Lower leg skin (tissue), 4 donors: Measurements from ENCODE around the gene USP7. TPM values are rescaled to one million over a fixed set of nuclear protein-coding genes. Genes with fewer than 3 reads are reported as not detected.
A peak's percentile ranks its signal among the peaks of the same experiment; 100 is the strongest.

Experiments
- DNase-seq, 2 donors: peaks; one replicate each; pipeline ENCODE4 v3.0.0-alpha.2; 2019; ENCODE audit warnings: low spot score in 2 of 2
- H3K4me3 ChIP-seq: fragments of 200-600 bp; sonication (generic); 2 replicates; pipeline ENCODE4 v1.5.1; 2017; ENCODE audit warnings: mild to moderate bottlenecking, low read depth; ENCODE audit not compliant: poor library complexity, severe bottlenecking
- POLR2A ChIP-seq, 2 donors: fragments of 450-650 bp; IDR thresholded peaks; one replicate each; pipeline ENCODE4 v1.6.1; 2016 to 2017; ENCODE audit warnings: antibody characterized with exemption in 2 of 2, mild to moderate bottlenecking in 1 of 2, moderate library complexity in 1 of 2
- WGBS, 2 donors: methylation state at CpG; one replicate each; pipeline ENCODE4 v1.1.5; 2018; 5-methylcytosine and 5-hydroxymethylcytosine counted together
- intact Hi-C: fragments of 100-400 bp; cut with DNase I; formaldehyde crosslinking; loops from one replicate; pipeline ENCODE4 v1.15.0; 2023; ENCODE audit warnings: low total_unique reads
- total RNA-seq, 4 donors: library from RNA; depleted of rRNA; stranded (reverse); fragments of >200 nt; gene quantifications; one replicate each; pipeline ENCODE4 v1.1.0, GENCODE V29; 2016
- TF ChIP-seq, protein P1 (sequence below), 3 donors: fragments of 450-650 bp; IDR thresholded peaks; one replicate each; pipeline ENCODE4 v1.5.1; 2016; ENCODE audit warnings: antibody characterized with exemption in 3 of 3, mild to moderate bottlenecking in 3 of 3, moderate library complexity in 2 of 3

The USP7 gene
- total RNA-seq, 4 donors from 2014 or later: 80.3 to 105 (median 91.8) TPM

DNA sequence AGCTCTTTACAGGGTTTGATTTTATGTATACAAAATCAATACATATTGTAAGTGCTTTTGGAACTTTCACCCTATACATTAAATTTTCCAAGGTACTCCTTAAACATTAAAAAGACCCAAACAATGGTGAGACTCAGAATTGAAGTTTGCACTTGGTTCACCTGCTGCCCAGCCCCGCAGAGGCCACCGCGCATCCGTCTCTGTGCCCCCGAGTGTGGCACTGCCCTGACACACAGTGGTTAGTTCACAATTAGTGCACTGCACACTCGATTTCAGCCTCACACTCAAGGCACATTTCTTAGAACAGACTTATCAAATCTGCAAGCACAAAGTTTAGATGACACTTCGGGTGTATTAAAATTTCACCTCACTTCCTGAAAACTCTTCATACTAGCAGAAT, 38.3 kb downstream of the USP7 start:
- intact Hi-C loops: no loop called here
- DNase-seq: no peak
- TF ChIP-seq POLR2A (IDR thresholded peaks at IDR 0.05): no peak
- TF ChIP-seq, protein P1, sequence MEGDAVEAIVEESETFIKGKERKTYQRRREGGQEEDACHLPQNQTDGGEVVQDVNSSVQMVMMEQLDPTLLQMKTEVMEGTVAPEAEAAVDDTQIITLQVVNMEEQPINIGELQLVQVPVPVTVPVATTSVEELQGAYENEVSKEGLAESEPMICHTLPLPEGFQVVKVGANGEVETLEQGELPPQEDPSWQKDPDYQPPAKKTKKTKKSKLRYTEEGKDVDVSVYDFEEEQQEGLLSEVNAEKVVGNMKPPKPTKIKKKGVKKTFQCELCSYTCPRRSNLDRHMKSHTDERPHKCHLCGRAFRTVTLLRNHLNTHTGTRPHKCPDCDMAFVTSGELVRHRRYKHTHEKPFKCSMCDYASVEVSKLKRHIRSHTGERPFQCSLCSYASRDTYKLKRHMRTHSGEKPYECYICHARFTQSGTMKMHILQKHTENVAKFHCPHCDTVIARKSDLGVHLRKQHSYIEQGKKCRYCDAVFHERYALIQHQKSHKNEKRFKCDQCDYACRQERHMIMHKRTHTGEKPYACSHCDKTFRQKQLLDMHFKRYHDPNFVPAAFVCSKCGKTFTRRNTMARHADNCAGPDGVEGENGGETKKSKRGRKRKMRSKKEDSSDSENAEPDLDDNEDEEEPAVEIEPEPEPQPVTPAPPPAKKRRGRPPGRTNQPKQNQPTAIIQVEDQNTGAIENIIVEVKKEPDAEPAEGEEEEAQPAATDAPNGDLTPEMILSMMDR (IDR thresholded peaks at IDR 0.05): no peak
- no peak overlapping the region for H3K4me3 ChIP-seq
- WGBS, 2 donors: 95% methylated on average over 7 of the region's 7 CpGs

DNA sequence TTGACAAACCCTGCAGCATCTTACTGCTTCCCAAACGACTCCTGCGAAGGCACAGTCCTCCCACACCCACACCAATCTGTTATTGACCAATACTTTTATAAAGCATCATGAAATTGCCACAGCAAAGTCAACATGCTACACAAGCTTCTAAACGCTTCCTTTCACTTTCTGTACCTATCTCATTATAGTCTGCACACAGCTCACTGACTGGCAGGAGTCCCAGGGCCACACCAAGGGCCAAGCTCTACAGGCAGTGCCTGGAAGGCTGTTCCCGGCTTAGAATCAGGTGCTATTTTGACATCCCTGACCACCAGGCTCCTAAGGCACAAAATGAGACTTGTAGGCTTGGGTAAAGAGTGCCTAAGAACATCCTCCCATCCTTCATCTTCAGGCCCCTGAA, 39.5 kb downstream of the USP7 start:
- DNase-seq: peak in 1 of 2 donors; percentile 43
- H3K4me3 ChIP-seq: no peak overlapping the region
- WGBS, 2 donors: 72 to 76% methylated on average over 4 of the region's 4 CpGs
- intact Hi-C loops: no loop called here
- TF ChIP-seq, protein P1 (IDR thresholded peaks at IDR 0.05): no peak
- no peak for TF ChIP-seq POLR2A (IDR thresholded peaks at IDR 0.05)

DNA sequence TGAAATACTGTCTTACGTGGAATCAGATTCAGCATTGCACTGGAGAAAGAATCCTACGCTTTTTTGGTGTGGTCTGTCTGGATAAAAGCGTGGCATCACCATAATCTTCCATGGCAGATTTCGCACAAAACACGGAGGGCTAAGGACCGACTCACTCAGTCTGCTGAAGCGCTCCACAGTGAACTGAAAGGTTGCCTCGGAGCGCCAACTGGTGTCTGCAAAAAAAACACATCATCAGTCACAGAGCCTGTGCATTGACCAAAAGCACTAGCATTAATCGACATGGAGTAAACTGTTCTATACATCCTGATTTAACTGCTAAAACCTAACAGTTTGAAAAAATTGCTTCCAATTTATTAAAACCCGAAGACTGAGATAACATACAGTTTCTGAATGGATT, 40.5 kb downstream of the USP7 start:
- WGBS, 2 donors: 86 to 88% methylated on average over 11 of the region's 11 CpGs
- no peak for TF ChIP-seq POLR2A (IDR thresholded peaks at IDR 0.05)
- TF ChIP-seq, protein P1 (IDR thresholded peaks at IDR 0.05): no peak
- DNase-seq: peak in 1 of 2 donors; percentile 45
- intact Hi-C loops: no loop called here
- no peak overlapping the region for H3K4me3 ChIP-seq

DNA sequence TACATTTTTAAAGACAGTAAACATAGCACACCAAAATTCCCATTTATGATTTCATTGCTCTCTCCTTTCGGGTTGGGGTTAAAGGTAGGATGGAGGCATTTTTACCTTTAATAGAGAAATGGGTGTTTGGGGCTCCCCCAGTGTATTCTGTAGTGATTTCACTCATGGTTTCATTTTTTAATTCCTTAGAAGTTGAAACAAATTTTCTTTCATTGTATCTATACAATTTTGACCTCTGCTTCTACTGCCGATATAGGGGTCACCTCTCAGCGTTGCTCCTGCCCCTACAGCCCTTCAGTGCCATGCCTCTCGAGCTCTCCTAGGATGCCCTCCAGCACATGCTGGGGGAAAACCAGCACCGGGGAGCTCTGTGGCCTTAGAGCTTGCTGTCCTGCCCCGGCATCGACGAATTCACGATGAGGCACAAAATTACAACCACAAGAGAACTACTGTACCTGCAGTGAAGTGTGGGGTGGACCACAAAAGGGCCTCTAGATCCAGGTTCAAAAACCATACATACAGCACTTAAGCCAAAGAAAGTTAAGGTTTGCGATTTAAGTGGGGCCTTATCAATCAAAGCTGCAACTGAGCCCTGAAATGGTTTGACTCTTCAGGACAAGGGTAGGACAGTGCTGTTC, 42.2 kb downstream of the USP7 start:
- TF ChIP-seq, protein P1 (IDR thresholded peaks at IDR 0.05): no peak
- TF ChIP-seq POLR2A (IDR thresholded peaks at IDR 0.05): no peak
- WGBS, 2 donors: 92% methylated on average over 10 of the region's 10 CpGs
- intact Hi-C loops: no loop called here
- H3K4me3 ChIP-seq: no peak overlapping the region
- peak in 1 of 2 donors; percentile 63 for DNase-seq

DNA sequence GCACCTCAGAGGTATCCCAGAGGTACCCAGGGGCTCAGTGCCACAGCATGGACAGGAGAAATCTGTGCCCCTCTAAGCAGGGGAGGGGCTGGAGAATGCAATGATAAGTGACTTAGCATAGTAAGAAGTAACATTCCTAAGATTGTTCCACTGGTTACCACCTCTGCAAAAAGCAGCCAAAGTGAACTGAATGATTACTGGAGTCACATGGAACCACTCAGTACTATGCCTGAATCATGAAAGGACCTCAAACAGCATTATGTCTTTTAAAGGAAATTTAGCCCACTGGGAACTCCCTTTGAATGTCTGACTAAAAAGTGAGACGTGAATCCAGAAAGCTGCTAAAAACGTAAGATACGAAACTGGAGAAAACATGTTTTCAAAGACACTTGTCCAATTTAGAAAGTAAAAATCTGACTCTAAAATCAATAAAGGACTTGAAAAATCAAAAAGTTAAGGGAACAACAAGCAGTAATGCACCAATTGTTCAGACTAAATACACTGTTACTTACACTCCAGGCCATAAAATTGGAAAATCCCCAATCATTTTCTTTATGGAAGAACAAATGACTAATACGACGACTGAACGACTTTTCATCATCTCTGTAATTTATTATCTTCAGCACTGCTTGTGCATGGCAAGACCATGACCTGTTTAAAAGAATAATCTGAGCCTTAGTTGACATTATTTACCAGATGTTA, 42.9 kb downstream of the USP7 start:
- intact Hi-C loops: no loop called here
- DNase-seq: peak in 1 of 2 donors; percentile 18
- WGBS, 2 donors: 63 to 67% methylated on average over 6 of the region's 6 CpGs

More for the DNA sequence above, 42.9 kb downstream of the USP7 start:
- TF ChIP-seq, protein P1 (IDR thresholded peaks at IDR 0.05): no peak
- H3K4me3 ChIP-seq: no peak overlapping the region
